Esophagus squamous epithelium (tissue), 4 donors: Measurements from ENCODE around the gene KCNQ4.

Experiments
- CTCF ChIP-seq, 6 experiments: fragments of 450-650 bp in 4 of 6; fragments of 200-600 bp in 2 of 6; sonication (generic) in 2 of 6; IDR thresholded peaks; one replicate each; pipeline ENCODE4 v1.5.1; 2016 to 2019; ENCODE audit warnings: antibody characterized with exemption in 6 of 6, mild to moderate bottlenecking in 4 of 6, moderate library complexity in 4 of 6
- POLR2A ChIP-seq, 4 donors: fragments of 450-650 bp; IDR thresholded peaks; one replicate each; pipeline ENCODE4 v1.6.1; 2017; ENCODE audit warnings: antibody characterized with exemption in 4 of 4, mild to moderate bottlenecking in 4 of 4, moderate library complexity in 3 of 4

GRCh38 chr1:40781608-40781971, 2.0 kb upstream of the KCNQ4 start:
- TF ChIP-seq POLR2A (IDR thresholded peaks at IDR 0.05) (no peak), CTCF (IDR thresholded peaks at IDR 0.05) (no peak)
